Measurements from ENCODE around the gene HBA2. TPM values are rescaled to one million over a fixed set of nuclear protein-coding genes. Genes with fewer than 3 reads are reported as not detected.

The HBA2 gene
- total and polyA plus RNA-seq, 9 of the 15 experiments (the other 6 are each of a cell fraction or from before 2014, with no cell fraction given): 40.4 to 853 (median 286) TPM

- TF ChIP-seq MNT (conservative IDR thresholded peaks at IDR 0.05) (no peak), DLX4 (CRISPR knock-in tag; IDR thresholded peaks at IDR 0.05) (no peak), LEF1 (IDR thresholded peaks at IDR 0.05) (no peak), TOE1 (IDR thresholded peaks at IDR 0.05; ENCODE audit: borderline replicate concordance) (no peak), TOE1 (CRISPR knock-in tag; IDR thresholded peaks at IDR 0.05; ENCODE audit: borderline replicate concordance, low read depth) (no peak), TAL1 (IDR thresholded peaks at IDR 0.05) (no peak), NR3C1 (CRISPR knock-in tag; IDR thresholded peaks at IDR 0.05) (no peak), ZBED1 (IDR thresholded peaks at IDR 0.05) (no peak), KDM2B (CRISPR knock-in tag; IDR thresholded peaks at IDR 0.05) (no peak), CBX8 (IDR thresholded peaks at IDR 0.05; ENCODE audit: borderline replicate concordance, extremely low read depth, low read depth, low read length, poor library complexity, severe bottlenecking) (no peak), SMAD1 (IDR thresholded peaks at IDR 0.05; ENCODE audit: low read depth, low read length, partially characterized antibody) (no peak), HEY1 (CRISPR knock-in tag; IDR thresholded peaks at IDR 0.05; ENCODE audit: borderline replicate concordance) (no peak), ZNF124 (CRISPR knock-in tag; IDR thresholded peaks at IDR 0.05) (no peak), NR2C2 (CRISPR knock-in tag; IDR thresholded peaks at IDR 0.05) (no peak), NR2C2 (tag; IDR thresholded peaks at IDR 0.05) (peak; percentile 35; the same call in 1 of the 2 replicates), L3MBTL2 (IDR thresholded peaks at IDR 0.05) (peak; percentile 55; the same call in 1 of the 2 replicates), ZNF436 (CRISPR knock-in tag; IDR thresholded peaks at IDR 0.05) (no peak), MBD1 (CRISPR knock-in tag; IDR thresholded peaks at IDR 0.05) (no peak), POLR2B (IDR thresholded peaks at IDR 0.05; ENCODE audit: low read depth, partially characterized antibody) (no peak), RBM15 (IDR thresholded peaks at IDR 0.05; ENCODE audit: insufficient read depth, low read length) (no peak), ZNF785 (CRISPR knock-in tag; IDR thresholded peaks at IDR 0.05) (no peak), ZFP91 (CRISPR knock-in tag; IDR thresholded peaks at IDR 0.05) (no peak), DPF2 (IDR thresholded peaks at IDR 0.05) (no peak), RB1 (IDR thresholded peaks at IDR 0.05; ENCODE audit: low read depth) (no peak), PCBP1 (IDR thresholded peaks at IDR 0.05; ENCODE audit: low read depth, low read length, poor library complexity, severe bottlenecking) (no peak), SNAPC5 (CRISPR knock-in tag; IDR thresholded peaks at IDR 0.05) (no peak)
Measured at GRCh38 chr16:142405-142967, 30.2 kb upstream of the HBA2 start (continued).
